Measurements from ENCODE around the gene NAV3. TPM values are rescaled to one million over a fixed set of nuclear protein-coding genes. Genes with fewer than 3 reads are reported as not detected.
"Not testable (repeated sequence)": the region's sequence is repeated elsewhere in the genome, so short reads cannot be mapped to it uniquely, and the experiment has no call there.

Gene NAV3
- total RNA-seq, 5 donors from 2014 or later (not counting 1 experiment from before 2014, with no cell fraction given) = 0.26 TPM; not detected in 4

DNA sequence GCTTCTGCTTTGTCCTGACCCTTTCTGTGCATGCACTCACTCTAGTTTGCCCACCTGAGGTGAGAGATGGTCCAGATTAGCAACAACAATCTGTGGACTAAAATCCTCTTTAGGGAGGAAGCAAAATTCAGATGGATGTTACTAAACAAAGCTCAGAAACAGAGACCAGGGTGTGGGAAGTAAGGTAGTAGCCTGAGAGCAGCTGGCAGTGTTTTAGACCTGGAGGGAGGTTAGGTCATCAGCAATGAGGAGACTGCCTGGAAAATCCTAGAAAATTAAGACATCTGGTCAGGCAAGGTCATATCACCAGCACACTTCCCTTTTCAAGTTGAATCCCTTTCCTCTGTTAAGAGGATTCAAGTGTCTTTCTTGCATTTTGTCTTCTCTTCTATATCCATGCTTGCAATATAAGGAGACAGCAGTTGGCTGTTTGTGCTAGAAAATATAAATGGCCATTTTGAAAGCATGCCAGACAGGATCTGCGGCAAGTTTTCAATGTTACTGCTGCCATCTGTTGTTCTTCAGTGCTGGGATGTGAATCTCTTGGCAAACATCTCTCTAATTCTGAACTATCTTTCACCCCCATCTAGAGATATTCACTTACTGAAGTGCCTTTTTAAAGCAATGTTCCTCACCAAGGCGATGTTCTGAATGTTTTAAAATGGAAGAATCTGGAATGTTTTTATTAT lies 266.4 kb downstream of the NAV3 start:
- H3K27ac ChIP-seq (ENCODE audit: low read length) = no peak overlapping the region
- H3K9me3 ChIP-seq = no peaks in the 10 kb centered on the region
- no peaks in the 10 kb centered on the region for H3K36me3 Mint-ChIP-seq
- H3K27me3 Mint-ChIP-seq = no peaks in the 10 kb centered on the region
- H3K4me3 Mint-ChIP-seq = no peak overlapping the region
- no peaks in the 10 kb centered on the region for H3K27me3 ChIP-seq (replicated peaks in 1 of 2; ENCODE audit: control insufficient read depth in 2 of 2, extremely low read depth in 1 of 2, insufficient read depth in 2 of 2, low read length in 1 of 2)
- no peak for ATAC-seq (replicated peaks in 1 of 4)
- ChIA-PET CTCF (no interaction called here), POLR2A (no interaction called here)
- H3K4me1 Mint-ChIP-seq = no peaks in the 10 kb centered on the region
- no peaks in the 10 kb centered on the region for H3K4me1 ChIP-seq (ENCODE audit: control insufficient read depth in 1 of 2, extremely low read depth in 1 of 2, insufficient read depth in 2 of 2, low read length in 2 of 2)
- H3K9me3 Mint-ChIP-seq = peaks cover 6 to 16% (median 13%) of the 10 kb centered on the region in 3 donors
- no peak overlapping the region for H3K4me3 ChIP-seq (ENCODE audit: control insufficient read depth in 1 of 2, extremely low read depth in 1 of 2, low read length in 1 of 2)
- no peaks in the 10 kb centered on the region for H3K36me3 ChIP-seq (ENCODE audit: control insufficient read depth in 2 of 2, extremely low read depth in 1 of 2, insufficient read depth in 1 of 2, low read length in 1 of 2)
- H3K27ac Mint-ChIP-seq = no peak overlapping the region
- DNase-seq = no peak
- WGBS (ENCODE audit: insufficient coverage) = no CpG with 5 or more reads among the region's 2 CpGs

GRCh38 chr12:78099806-78100205 lies 269.1 kb downstream of the NAV3 start:
- no peak overlapping the region for H3K4me3 ChIP-seq (ENCODE audit: control insufficient read depth in 1 of 2, extremely low read depth in 1 of 2, low read length in 1 of 2)
- H3K4me1 ChIP-seq (ENCODE audit: control insufficient read depth in 1 of 2, extremely low read depth in 1 of 2, insufficient read depth in 2 of 2, low read length in 2 of 2) = no peaks in the 10 kb centered on the region
- no peaks in the 10 kb centered on the region for H3K36me3 ChIP-seq (ENCODE audit: control insufficient read depth in 2 of 2, extremely low read depth in 1 of 2, insufficient read depth in 1 of 2, low read length in 1 of 2)
- ATAC-seq (replicated peaks in 1 of 4) = no peak
- ChIA-PET POLR2A (no interaction called here), CTCF (no interaction called here)
- no CpG with 5 or more reads among the region's 2 CpGs for WGBS (ENCODE audit: insufficient coverage)
- H3K27ac ChIP-seq (ENCODE audit: low read length) = no peak overlapping the region
- Mint-ChIP-seq H3K4me1 (no peaks in the 10 kb centered on the region), H3K27ac (no peak overlapping the region), H3K27me3 (no peaks in the 10 kb centered on the region), H3K36me3 (no peaks in the 10 kb centered on the region), H3K9me3 (peaks cover 6 to 22% (median 11%) of the 10 kb centered on the region in 3 donors), H3K4me3 (no peak overlapping the region)
- no peaks in the 10 kb centered on the region for H3K9me3 ChIP-seq
- no peaks in the 10 kb centered on the region for H3K27me3 ChIP-seq (replicated peaks in 1 of 2; ENCODE audit: control insufficient read depth in 2 of 2, extremely low read depth in 1 of 2, insufficient read depth in 2 of 2, low read length in 1 of 2)
- DNase-seq = no peak

GRCh38 chr12:78101113-78101876 lies 270.6 kb downstream of the NAV3 start:
- ChIA-PET POLR2A (no interaction called here), CTCF (no interaction called here)
- Histone ChIP-seq H3K27me3 (replicated peaks in 1 of 2; ENCODE audit: control insufficient read depth in 2 of 2, extremely low read depth in 1 of 2, insufficient read depth in 2 of 2, low read length in 1 of 2) (no peaks in the 10 kb centered on the region), H3K36me3 (ENCODE audit: control insufficient read depth in 2 of 2, extremely low read depth in 1 of 2, insufficient read depth in 1 of 2, low read length in 1 of 2) (no peaks in the 10 kb centered on the region), H3K9me3 (no peaks in the 10 kb centered on the region), H3K27ac (ENCODE audit: low read length) (no peak overlapping the region), H3K4me3 (ENCODE audit: control insufficient read depth in 1 of 2, extremely low read depth in 1 of 2, low read length in 1 of 2) (no peak overlapping the region), H3K4me1 (ENCODE audit: control insufficient read depth in 1 of 2, extremely low read depth in 1 of 2, insufficient read depth in 2 of 2, low read length in 2 of 2) (no peaks in the 10 kb centered on the region)
- no peaks in the 10 kb centered on the region for H3K4me1 Mint-ChIP-seq
- no peak overlapping the region for H3K4me3 Mint-ChIP-seq
- H3K27me3 Mint-ChIP-seq = no peaks in the 10 kb centered on the region
- WGBS (ENCODE audit: insufficient coverage) = no CpG with 5 or more reads among the region's 4 CpGs
- no peak overlapping the region for H3K27ac Mint-ChIP-seq
- DNase-seq (no peak), ATAC-seq (replicated peaks in 1 of 4) (no peak)
- no peaks in the 10 kb centered on the region for H3K36me3 Mint-ChIP-seq
- peaks cover 0 to 13% (median 10%) of the 10 kb centered on the region in 3 donors for H3K9me3 Mint-ChIP-seq

DNA sequence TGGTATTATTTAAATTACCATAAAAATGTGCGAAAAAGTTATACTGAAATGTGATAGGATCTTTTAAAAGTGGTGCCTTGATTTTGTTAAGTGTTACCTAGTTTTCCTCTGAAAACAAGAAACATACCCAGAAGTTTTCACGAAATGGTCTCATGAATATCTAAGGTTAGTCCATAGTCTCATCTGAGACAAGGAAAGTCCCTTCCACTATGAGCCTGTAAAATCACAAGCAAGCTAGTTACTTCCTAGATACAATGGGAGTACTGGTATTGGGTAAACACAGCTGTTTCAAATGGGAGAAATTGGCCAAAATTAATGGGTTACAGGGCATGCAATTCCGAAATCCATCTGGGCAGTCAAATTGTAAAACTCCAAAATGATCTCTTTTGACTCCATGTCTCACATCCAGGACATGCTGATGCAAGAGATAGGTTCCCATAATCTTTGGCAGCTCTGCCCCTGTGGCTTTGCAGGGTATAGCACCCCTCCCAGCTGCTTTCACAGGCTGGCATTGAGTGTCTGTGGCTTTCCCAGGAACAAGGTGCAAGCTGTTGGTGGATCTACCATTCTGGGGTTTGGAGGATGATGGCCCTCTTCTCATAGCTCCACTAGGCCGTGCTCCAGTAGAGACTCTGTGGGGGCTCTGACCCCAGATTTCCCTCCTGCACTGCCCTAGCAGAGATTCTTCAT lies 271.4 kb downstream of the NAV3 start:
- H3K27me3 Mint-ChIP-seq = no peaks in the 10 kb centered on the region
- CTCF ChIA-PET = no interaction called here
- no peak overlapping the region for H3K27ac ChIP-seq (ENCODE audit: low read length)
- H3K4me1 ChIP-seq (ENCODE audit: control insufficient read depth in 1 of 2, extremely low read depth in 1 of 2, insufficient read depth in 2 of 2, low read length in 2 of 2) = no peaks in the 10 kb centered on the region
- WGBS (ENCODE audit: insufficient coverage) = 57% methylated on average over 1 of the region's 4 CpGs
- H3K9me3 ChIP-seq = no peaks in the 10 kb centered on the region
- H3K4me3 ChIP-seq (ENCODE audit: control insufficient read depth in 1 of 2, extremely low read depth in 1 of 2, low read length in 1 of 2) = no peak overlapping the region
- DNase-seq (no peak), ATAC-seq (replicated peaks in 1 of 4) (no peak)
- H3K4me1 Mint-ChIP-seq = no peaks in the 10 kb centered on the region
- no peaks in the 10 kb centered on the region for H3K27me3 ChIP-seq (replicated peaks in 1 of 2; ENCODE audit: control insufficient read depth in 2 of 2, extremely low read depth in 1 of 2, insufficient read depth in 2 of 2, low read length in 1 of 2)
- no peak overlapping the region for H3K4me3 Mint-ChIP-seq
- H3K36me3 Mint-ChIP-seq = no peaks in the 10 kb centered on the region
- H3K36me3 ChIP-seq (ENCODE audit: control insufficient read depth in 2 of 2, extremely low read depth in 1 of 2, insufficient read depth in 1 of 2, low read length in 1 of 2) = no peaks in the 10 kb centered on the region
- H3K9me3 Mint-ChIP-seq = peaks cover 6 to 15% (median 8%) of the 10 kb centered on the region in 3 donors
- POLR2A ChIA-PET = no interaction called here
- no peak overlapping the region for H3K27ac Mint-ChIP-seq

GRCh38 chr12:78102801-78103200 lies 272.1 kb downstream of the NAV3 start:
- DNase-seq; H3K4me1 ChIP-seq (ENCODE audit: control insufficient read depth in 1 of 2, extremely low read depth in 1 of 2, insufficient read depth in 2 of 2, low read length in 2 of 2); H3K9me3 ChIP-seq; H3K36me3 ChIP-seq (ENCODE audit: control insufficient read depth in 2 of 2, extremely low read depth in 1 of 2, insufficient read depth in 1 of 2, low read length in 1 of 2); CTCF ChIA-PET; H3K4me1 Mint-ChIP-seq; H3K27me3 ChIP-seq (replicated peaks in 1 of 2; ENCODE audit: control insufficient read depth in 2 of 2, extremely low read depth in 1 of 2, insufficient read depth in 2 of 2, low read length in 1 of 2); H3K36me3 Mint-ChIP-seq; H3K4me3 ChIP-seq (ENCODE audit: control insufficient read depth in 1 of 2, extremely low read depth in 1 of 2, low read length in 1 of 2); ATAC-seq (replicated peaks in 1 of 4); POLR2A ChIA-PET; H3K27ac ChIP-seq (ENCODE audit: low read length); H3K27me3 Mint-ChIP-seq; H3K27ac Mint-ChIP-seq; H3K4me3 Mint-ChIP-seq: not testable (repeated sequence)
- 100% methylated on average over 1 of the region's 2 CpGs for WGBS (ENCODE audit: insufficient coverage)
- H3K9me3 Mint-ChIP-seq = peaks cover 10 to 18% (median 10%) of the 10 kb centered on the region in 3 donors

- H3K4me3 Mint-ChIP-seq = no peak overlapping the region
Measured at GRCh38 chr12:78115889-78116288, 285.2 kb downstream of the NAV3 start.

More at GRCh38 chr12:78115889-78116288, 285.2 kb downstream of the NAV3 start:
- Mint-ChIP-seq H3K4me1 (no peaks in the 10 kb centered on the region), H3K36me3 (no peaks in the 10 kb centered on the region), H3K27ac (no peak overlapping the region), H3K9me3 (peaks cover 18 to 21% (median 20%) of the 10 kb centered on the region in 3 donors), H3K27me3 (no peaks in the 10 kb centered on the region)
- no peaks in the 10 kb centered on the region for H3K36me3 ChIP-seq (ENCODE audit: control insufficient read depth in 2 of 2, extremely low read depth in 1 of 2, insufficient read depth in 1 of 2, low read length in 1 of 2)
- DNase-seq (no peak), ATAC-seq (replicated peaks in 1 of 4) (no peak)
- H3K9me3 ChIP-seq = no peaks in the 10 kb centered on the region
- CTCF ChIA-PET = no interaction called here
- 33% methylated on average over 1 of the region's 1 CpG for WGBS (ENCODE audit: insufficient coverage)
- no peaks in the 10 kb centered on the region for H3K4me1 ChIP-seq (ENCODE audit: control insufficient read depth in 1 of 2, extremely low read depth in 1 of 2, insufficient read depth in 2 of 2, low read length in 2 of 2)
- no peaks in the 10 kb centered on the region for H3K27me3 ChIP-seq (replicated peaks in 1 of 2; ENCODE audit: control insufficient read depth in 2 of 2, extremely low read depth in 1 of 2, insufficient read depth in 2 of 2, low read length in 1 of 2)
- H3K4me3 ChIP-seq (ENCODE audit: control insufficient read depth in 1 of 2, extremely low read depth in 1 of 2, low read length in 1 of 2) = no peak overlapping the region
- POLR2A ChIA-PET = no interaction called here
- H3K27ac ChIP-seq (ENCODE audit: low read length) = no peak overlapping the region
